Neural progenitor cell (in vitro differentiated cells): ENCODE data around the gene PITX3. TPM values are rescaled to one million over a fixed set of nuclear protein-coding genes. Genes with fewer than 3 reads are reported as not detected.

Source experiments
- DNase-seq: peaks from one replicate; pipeline ENCODE4 v3.0.0-alpha.2; 2016; ENCODE audit warnings: low spot score
- H2AFZ ChIP-seq: fragments of 200-600 bp; sonication (generic); replicated peaks from 2 replicates; pipeline ENCODE4 v1.6.1; 2016; ENCODE audit warnings: antibody characterized with exemption
- H3F3A ChIP-seq: fragments of 200-600 bp; sonication (generic); 2 replicates; pipeline ENCODE4 v1.6.1; 2016; ENCODE audit warnings: antibody characterized with exemption, low read depth
- H3K27ac ChIP-seq: fragments of 200-600 bp; sonication (generic); 2 replicates; pipeline ENCODE4 v1.5.1; 2016; ENCODE audit warnings: mild to moderate bottlenecking
- H3K27me3 ChIP-seq: fragments of 200-600 bp; sonication (generic); 2 replicates; pipeline ENCODE4 v1.6.1; 2016; ENCODE audit warnings: mild to moderate bottlenecking, moderate library complexity
- H3K36me3 ChIP-seq: fragments of 200-600 bp; sonication (generic); 2 replicates; pipeline ENCODE4 v1.5.1; 2016
- H3K4me1 ChIP-seq: fragments of 200-600 bp; sonication (generic); 2 replicates; pipeline ENCODE4 v1.6.1; 2016; ENCODE audit warnings: mixed run types
- H3K4me2 ChIP-seq: fragments of 200-600 bp; sonication (generic); 2 replicates; pipeline ENCODE4 v1.6.1; 2016
- H3K4me3 ChIP-seq: fragments of 200-600 bp; sonication (generic); 2 replicates; pipeline ENCODE4 v1.5.1; 2016
- H3K79me2 ChIP-seq: fragments of 200-600 bp; sonication (generic); 2 replicates; pipeline ENCODE4 v1.6.1; 2016; ENCODE audit warnings: low read depth
- H3K9ac ChIP-seq: fragments of 200-600 bp; sonication (generic); 2 replicates; pipeline ENCODE4 v1.6.1; 2016
- H3K9me3 ChIP-seq: fragments of 200-600 bp; sonication (generic); 2 replicates; pipeline ENCODE4 v1.5.1; 2016; ENCODE audit warnings: low read depth
- H4K20me1 ChIP-seq: fragments of 200-600 bp; sonication (generic); 2 replicates; pipeline ENCODE4 v1.6.1; 2016; ENCODE audit warnings: low read depth
- H3K27ac Mint-ChIP-seq: 3 replicates; pipeline ENCODE4 v1.8.0; 2021; ENCODE audit warnings: mixed read lengths
- H3K27me3 Mint-ChIP-seq: 2 replicates; pipeline ENCODE4 v1.8.0; 2022; ENCODE audit warnings: low read depth, mild to moderate bottlenecking, inconsistent platforms, moderate library complexity, mixed read lengths; ENCODE audit not compliant: insufficient read depth
- H3K36me3 Mint-ChIP-seq: 3 replicates; pipeline ENCODE4 v1.8.0; 2021; ENCODE audit warnings: mixed read lengths
- H3K4me1 Mint-ChIP-seq: 3 replicates; pipeline ENCODE4 v1.8.0; 2021; ENCODE audit warnings: mixed read lengths
- H3K4me3 Mint-ChIP-seq: 3 replicates; pipeline ENCODE4 v1.8.0; 2021; ENCODE audit warnings: mild to moderate bottlenecking, moderate library complexity, mixed read lengths
- H3K9me3 Mint-ChIP-seq: 3 replicates; pipeline ENCODE4 v1.8.0; 2020; ENCODE audit warnings: mixed read lengths
- CTCF ChIP-seq: fragments of 200-600 bp; sonication (generic); IDR thresholded peaks from 2 replicates; pipeline ENCODE4 v1.5.1; 2017; ENCODE audit warnings: antibody characterized with exemption, mild to moderate bottlenecking
- EZH2 ChIP-seq: fragments of 200-600 bp; sonication (generic); IDR thresholded peaks from 2 replicates; pipeline ENCODE4 v1.6.1; 2017; ENCODE audit warnings: antibody characterized with exemption, mild to moderate bottlenecking, moderate library complexity
- EZH2phosphoT487 ChIP-seq: fragments of 200-600 bp; sonication (generic); IDR thresholded peaks from 2 replicates; pipeline ENCODE4 v1.6.1; 2017; ENCODE audit warnings: antibody characterized with exemption
- total RNA-seq: library from RNA; depleted of rRNA; stranded (reverse); fragments of >200 nt; gene quantifications from 2 replicates; pipeline ENCODE4 v1.2.3, GENCODE V29; 2015; ENCODE audit warnings: low replicate concordance

The PITX3 gene
- total RNA-seq, 1 donor from 2014 or later, result not detected

GRCh38 chr10:102269017-102269416 is 27.7 kb upstream of the PITX3 start:
- Histone ChIP-seq H4K20me1 (peaks cover 21% of the 10 kb centered on the region), H3K4me2 (no peak overlapping the region)

DNA sequence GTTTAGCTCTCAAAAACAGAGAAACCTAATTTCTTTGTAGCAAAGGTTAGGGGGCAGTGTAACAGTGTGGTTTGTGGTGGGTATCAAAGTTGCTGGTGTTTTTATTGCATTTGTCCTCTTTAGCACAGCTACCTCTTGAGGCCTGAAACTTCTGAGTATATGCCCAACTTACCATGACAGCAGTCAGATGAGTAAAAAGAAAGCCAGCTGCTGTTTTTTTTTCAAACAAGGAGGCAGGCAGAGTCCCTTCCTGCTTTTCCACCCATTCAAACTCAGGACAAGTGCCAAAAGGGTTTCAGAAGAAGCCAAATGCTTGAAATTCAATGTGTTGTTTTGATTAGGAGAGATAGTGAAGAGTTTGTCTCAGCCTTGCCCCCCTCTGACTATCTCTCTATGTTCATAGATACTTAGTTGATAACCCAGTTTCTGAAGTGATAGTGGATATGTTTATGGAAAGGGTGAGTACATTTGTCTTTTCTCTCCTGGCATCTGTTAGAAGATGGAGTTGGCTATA is 27.1 kb upstream of the PITX3 start:
- Histone ChIP-seq H3K9ac (no peak overlapping the region), H3F3A (peaks cover 3% of the 10 kb centered on the region), H3K79me2 (peaks cover 14% of the 10 kb centered on the region), H2AFZ (no peak overlapping the region), H3K27ac (peak overlapping the region; percentile 46), H3K4me3 (no peak overlapping the region), H3K27me3 (no peaks in the 10 kb centered on the region), H3K36me3 (no peaks in the 10 kb centered on the region), H3K9me3 (no peaks in the 10 kb centered on the region), H3K4me2 (no peak overlapping the region), H3K4me1 (no peaks in the 10 kb centered on the region), H4K20me1 (peaks cover 21% of the 10 kb centered on the region)
- no peak overlapping the region for H3K27ac Mint-ChIP-seq
- TF ChIP-seq EZH2phosphoT487, result no peak
- TF ChIP-seq EZH2, result no peak
- TF ChIP-seq CTCF, result no peak
- no peaks in the 10 kb centered on the region for H3K4me1 Mint-ChIP-seq
- peaks cover 15% of the 10 kb centered on the region for H3K36me3 Mint-ChIP-seq
- H3K27me3 Mint-ChIP-seq, result no peaks in the 10 kb centered on the region
- no peak for DNase-seq
- H3K9me3 Mint-ChIP-seq, result no peaks in the 10 kb centered on the region
- H3K4me3 Mint-ChIP-seq, result no peak overlapping the region

More at GRCh38 chr10:102269017-102269416, 27.7 kb upstream of the PITX3 start:
- Histone ChIP-seq H3K79me2 (peaks cover 20% of the 10 kb centered on the region), H3K4me3 (no peak overlapping the region), H2AFZ (no peak overlapping the region), H3K9me3 (no peaks in the 10 kb centered on the region), H3K27ac (no peak overlapping the region), H3K36me3 (no peaks in the 10 kb centered on the region), H3K9ac (no peak overlapping the region), H3K4me1 (no peaks in the 10 kb centered on the region), H3K27me3 (no peaks in the 10 kb centered on the region), H3F3A (peaks cover 3% of the 10 kb centered on the region)
- DNase-seq, result no peak
- Mint-ChIP-seq H3K27ac (peak overlapping the region; percentile 33), H3K4me3 (no peak overlapping the region), H3K9me3 (no peaks in the 10 kb centered on the region), H3K27me3 (no peaks in the 10 kb centered on the region), H3K36me3 (peaks cover 15% of the 10 kb centered on the region), H3K4me1 (no peaks in the 10 kb centered on the region)
- TF ChIP-seq CTCF (no peak), EZH2phosphoT487 (no peak), EZH2 (no peak)

GRCh38 chr10:102267748-102268147 is 26.4 kb upstream of the PITX3 start:
- no peak overlapping the region for H3K27ac ChIP-seq
- no peak overlapping the region for H3K4me2 ChIP-seq
- H4K20me1 ChIP-seq, result peaks cover 21% of the 10 kb centered on the region
- peaks cover 14% of the 10 kb centered on the region for H3K36me3 Mint-ChIP-seq
- no peaks in the 10 kb centered on the region for H3K4me1 ChIP-seq
- H3K9me3 Mint-ChIP-seq, result no peaks in the 10 kb centered on the region
- H3K9me3 ChIP-seq, result no peaks in the 10 kb centered on the region
- no peak overlapping the region for H2AFZ ChIP-seq
- H3F3A ChIP-seq, result peaks cover 3% of the 10 kb centered on the region
- DNase-seq, result no peak
- no peak overlapping the region for H3K27ac Mint-ChIP-seq
- H3K27me3 Mint-ChIP-seq, result no peaks in the 10 kb centered on the region
- no peaks in the 10 kb centered on the region for H3K4me1 Mint-ChIP-seq
- H3K79me2 ChIP-seq, result peaks cover 12% of the 10 kb centered on the region
- H3K4me3 ChIP-seq, result no peak overlapping the region
- H3K9ac ChIP-seq, result no peak overlapping the region
- no peak for TF ChIP-seq CTCF
- no peak for TF ChIP-seq EZH2
- TF ChIP-seq EZH2phosphoT487, result no peak
- H3K4me3 Mint-ChIP-seq, result no peak overlapping the region
- no peaks in the 10 kb centered on the region for H3K27me3 ChIP-seq
- no peaks in the 10 kb centered on the region for H3K36me3 ChIP-seq
